Stimulated activated naive CD8-positive, alpha-beta T cell treated with anti-CD3 and anti-CD28 coated beads, Interleukin-15, amount 100 ng/mL, for 72 hours (primary cell): Measurements from ENCODE around the gene GCSH.

Source experiments
- ATAC-seq: fragments of 150-1000 bp; cut with Tn5 transposase; 2 replicates; pipeline ENCODE4 v1.10.0; 2021; ENCODE audit warnings: mild to moderate bottlenecking, moderate library complexity
- DNase-seq, 2 donors: peaks; one replicate each; pipeline ENCODE4 v3.0.0; 2021 to 2022
- H3K27ac Mint-ChIP-seq, 2 donors: one replicate each; pipeline ENCODE4 v1.8.0; 2022; ENCODE audit warnings: mild to moderate bottlenecking in 2 of 2, mixed read lengths in 2 of 2, moderate library complexity in 2 of 2
- H3K27me3 Mint-ChIP-seq: one replicate; pipeline ENCODE4 v1.8.0; 2022; ENCODE audit warnings: mixed read lengths
- H3K4me1 Mint-ChIP-seq: one replicate; pipeline ENCODE4 v1.8.0; 2022; ENCODE audit warnings: mild to moderate bottlenecking, mixed read lengths
- H3K4me3 Mint-ChIP-seq, 2 donors: one replicate each; pipeline ENCODE4 v1.8.0; 2022; ENCODE audit warnings: mild to moderate bottlenecking in 2 of 2, mixed read lengths in 2 of 2, moderate library complexity in 1 of 2
- H3K9me3 Mint-ChIP-seq, 2 donors: one replicate each; pipeline ENCODE4 v1.8.0; 2022; ENCODE audit warnings: mixed read lengths in 2 of 2

Gene GCSH

DNA sequence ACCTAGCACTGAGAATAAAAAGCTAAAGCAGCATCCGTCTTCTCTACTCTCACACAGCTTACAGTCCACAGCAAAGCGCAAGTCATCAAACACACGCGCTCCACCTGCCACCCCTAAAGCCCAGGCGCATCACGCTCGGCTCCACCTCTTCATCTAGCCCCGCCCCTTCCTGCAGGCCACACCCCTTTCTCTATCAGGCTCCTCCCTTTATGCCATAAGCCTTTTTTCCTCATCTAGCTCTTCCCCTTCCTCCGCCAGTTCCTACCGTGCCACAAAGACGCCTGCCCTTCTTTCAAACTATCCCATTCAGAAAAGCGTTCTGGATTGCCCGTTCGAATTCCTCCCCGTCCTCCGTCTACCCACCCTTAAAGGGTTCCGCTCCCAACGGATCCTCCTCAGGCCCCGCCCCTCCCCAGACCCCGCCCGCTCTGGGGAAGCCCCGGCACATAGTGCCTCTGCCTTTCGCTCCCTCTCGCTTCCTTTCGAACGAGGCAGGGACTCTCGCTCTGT, 19.6 kb downstream of the GCSH start:
- no peak overlapping the region for H3K4me3 Mint-ChIP-seq

DNA sequence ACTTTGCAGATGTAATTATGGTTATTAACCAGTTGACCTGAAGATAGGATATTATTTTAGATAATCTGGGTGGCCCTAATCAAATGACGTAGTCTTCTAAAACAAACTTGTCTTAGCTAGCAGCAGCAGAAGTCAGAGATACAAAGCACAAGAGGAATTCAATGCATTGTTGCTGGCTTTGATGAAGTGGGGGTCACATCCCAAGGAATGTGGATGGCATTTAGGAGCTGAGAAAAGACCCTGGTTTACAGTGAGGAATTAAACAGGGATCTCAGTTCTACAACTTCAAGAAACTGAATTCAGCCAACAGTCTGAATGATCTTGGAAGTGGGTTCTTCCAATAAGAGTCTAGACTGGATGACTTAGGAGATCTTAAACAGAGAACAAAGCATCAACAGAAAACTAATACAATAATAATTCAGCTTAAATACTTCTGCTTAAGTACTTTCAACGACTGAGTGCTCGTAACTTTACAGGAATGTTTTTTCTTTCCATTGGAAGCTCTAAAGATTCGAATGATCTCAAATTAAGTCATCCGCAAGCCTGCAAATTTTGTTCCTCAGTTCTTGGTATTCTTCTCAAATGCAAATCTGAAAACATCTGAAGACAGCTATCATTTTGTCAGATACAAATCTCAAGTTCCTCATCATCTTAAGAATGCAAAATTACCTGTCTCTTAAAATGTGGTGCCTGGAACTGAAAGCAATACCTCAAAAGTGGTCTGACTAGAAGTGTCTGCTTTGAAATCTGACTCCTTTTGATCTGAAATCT, 22.4 kb downstream of the GCSH start:
- Mint-ChIP-seq H3K9me3 (no peaks in the 10 kb centered on the region), H3K4me1 (peaks cover 7% of the 10 kb centered on the region), H3K27me3 (no peaks in the 10 kb centered on the region), H3K4me3 (no peak overlapping the region), H3K27ac (no peak overlapping the region)
- DNase-seq (no peak), ATAC-seq (no peak)

More for the DNA sequence above, 19.6 kb downstream of the GCSH start:
- H3K4me1 Mint-ChIP-seq, result peaks cover 5% of the 10 kb centered on the region
- no peak overlapping the region for H3K27ac Mint-ChIP-seq
- no peaks in the 10 kb centered on the region for H3K9me3 Mint-ChIP-seq
- H3K27me3 Mint-ChIP-seq, result no peaks in the 10 kb centered on the region
- ATAC-seq, result peak; percentile 83
- peak; percentile 93 to 94 for DNase-seq

DNA sequence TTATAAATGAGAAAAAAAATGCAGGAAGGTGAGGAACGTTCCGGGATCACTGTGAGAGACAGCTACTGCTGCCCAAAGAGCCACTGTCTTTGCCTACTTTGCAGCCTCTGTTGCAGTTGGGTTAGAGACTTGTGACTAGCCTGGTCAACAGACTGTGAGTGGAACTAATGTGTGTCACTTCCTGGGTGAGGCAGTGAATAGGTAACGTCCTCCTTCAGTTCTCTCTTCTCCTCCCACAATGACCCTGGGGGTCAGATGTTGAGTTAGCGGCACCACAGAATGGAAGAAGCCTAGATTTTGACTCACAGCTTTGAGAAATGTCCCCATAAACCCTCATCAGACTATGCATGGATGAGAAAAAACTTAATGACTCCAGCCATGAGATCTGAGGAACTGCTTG, 24.4 kb downstream of the GCSH start:
- H3K9me3 Mint-ChIP-seq, result no peaks in the 10 kb centered on the region
- DNase-seq (no peak), ATAC-seq (no peak)
- H3K4me1 Mint-ChIP-seq, result peaks cover 13% of the 10 kb centered on the region
- H3K27me3 Mint-ChIP-seq, result no peaks in the 10 kb centered on the region
- peak overlapping the region in 1 of 2 donors; percentile 80 for H3K27ac Mint-ChIP-seq
- no peak overlapping the region for H3K4me3 Mint-ChIP-seq

DNA sequence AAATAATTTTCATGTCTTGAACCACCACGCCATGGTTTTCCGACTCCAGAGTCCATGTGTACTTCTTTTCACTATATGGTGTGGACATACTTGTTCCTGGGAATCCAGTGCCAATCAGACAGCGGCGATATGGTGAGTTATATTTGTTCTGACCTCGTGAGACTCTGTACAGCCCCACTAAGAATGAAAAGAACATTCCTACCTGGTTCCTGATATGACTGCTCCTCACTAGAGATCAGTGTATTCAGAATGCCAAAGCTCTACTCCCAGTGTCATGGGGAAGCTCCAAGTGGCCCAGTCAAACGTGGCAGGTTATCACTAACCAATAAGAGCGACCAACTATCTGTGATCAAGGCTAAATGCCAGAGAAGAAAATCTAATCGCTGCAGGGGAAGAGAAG, 25.2 kb downstream of the GCSH start:
- no peak for DNase-seq
- no peak for ATAC-seq
- H3K27me3 Mint-ChIP-seq, result no peaks in the 10 kb centered on the region
- H3K27ac Mint-ChIP-seq, result no peak overlapping the region
- H3K4me1 Mint-ChIP-seq, result peaks cover 13% of the 10 kb centered on the region
- H3K9me3 Mint-ChIP-seq, result no peaks in the 10 kb centered on the region
- no peak overlapping the region for H3K4me3 Mint-ChIP-seq

DNA sequence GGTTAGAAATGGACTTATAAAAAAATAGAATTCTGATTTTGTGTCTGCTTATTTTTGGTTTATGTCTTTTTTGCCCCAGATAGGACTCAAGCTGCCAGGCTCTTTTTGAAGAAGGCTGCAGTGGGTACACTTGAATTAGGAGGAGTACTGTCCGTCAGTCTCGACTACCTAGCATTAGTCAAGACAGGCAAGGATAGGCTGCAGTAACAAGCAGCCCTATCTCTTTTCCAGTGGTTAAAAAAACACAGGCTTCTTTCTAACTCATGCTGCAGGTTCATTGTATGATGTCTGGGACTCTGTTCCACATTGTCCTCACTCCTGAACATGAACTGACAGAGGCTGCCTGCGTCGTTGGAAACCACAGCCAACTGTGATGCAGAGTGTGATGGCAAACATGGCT, 27.1 kb downstream of the GCSH start:
- ATAC-seq (no peak), DNase-seq (no peak)
- no peaks in the 10 kb centered on the region for H3K27me3 Mint-ChIP-seq
- no peaks in the 10 kb centered on the region for H3K9me3 Mint-ChIP-seq
- H3K4me1 Mint-ChIP-seq, result peaks cover 13% of the 10 kb centered on the region
- H3K4me3 Mint-ChIP-seq, result no peak overlapping the region
- H3K27ac Mint-ChIP-seq, result no peak overlapping the region

DNA sequence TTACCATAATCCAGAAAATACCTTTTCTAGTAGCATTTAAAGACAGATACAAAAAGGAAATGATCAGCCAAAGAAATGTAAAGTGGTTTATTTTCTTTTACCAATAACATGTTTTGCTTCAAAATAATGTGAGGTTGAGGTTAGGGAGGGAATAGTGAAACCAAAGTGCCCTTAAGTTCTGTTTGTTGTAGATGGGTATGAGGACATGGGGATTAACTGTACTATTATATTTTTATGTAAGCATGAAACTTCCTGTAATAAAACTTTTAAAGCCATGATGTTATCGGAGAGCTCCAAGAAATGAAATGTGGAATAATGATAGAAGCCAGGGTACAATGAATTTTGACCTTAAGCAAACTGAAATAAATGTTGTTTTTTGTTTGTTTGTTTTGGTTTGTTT, 29.0 kb downstream of the GCSH start:
- no peaks in the 10 kb centered on the region for H3K27me3 Mint-ChIP-seq
- H3K9me3 Mint-ChIP-seq, result no peaks in the 10 kb centered on the region
- H3K4me1 Mint-ChIP-seq, result peaks cover 13% of the 10 kb centered on the region
- H3K27ac Mint-ChIP-seq, result no peak overlapping the region
- H3K4me3 Mint-ChIP-seq, result no peak overlapping the region
- ATAC-seq (no peak), DNase-seq (no peak)

DNA sequence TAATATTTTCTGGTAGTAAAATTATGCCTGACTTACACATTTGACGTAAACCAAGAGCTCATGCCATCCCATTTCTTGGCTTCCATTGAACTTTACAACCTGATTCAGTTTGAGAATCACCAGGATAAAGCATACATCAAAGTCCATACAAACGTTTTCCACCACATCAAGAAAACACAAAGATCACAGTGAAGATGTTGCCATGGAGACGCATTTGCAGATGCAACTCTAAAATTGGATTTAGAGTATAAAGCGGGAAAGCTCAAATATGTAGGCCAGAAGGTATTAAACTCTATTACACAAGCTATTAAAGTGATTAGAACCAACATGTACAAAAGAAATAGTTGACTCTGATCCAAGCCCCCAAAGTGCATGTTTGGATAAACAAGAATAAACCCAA, 29.5 kb downstream of the GCSH start:
- no peaks in the 10 kb centered on the region for H3K9me3 Mint-ChIP-seq
- ATAC-seq, result no peak
- H3K27ac Mint-ChIP-seq, result peak overlapping the region in 1 of 2 donors; percentile 5
- no peak for DNase-seq
- no peak overlapping the region for H3K4me3 Mint-ChIP-seq
- H3K27me3 Mint-ChIP-seq, result no peaks in the 10 kb centered on the region
- peaks cover 9% of the 10 kb centered on the region for H3K4me1 Mint-ChIP-seq

DNA sequence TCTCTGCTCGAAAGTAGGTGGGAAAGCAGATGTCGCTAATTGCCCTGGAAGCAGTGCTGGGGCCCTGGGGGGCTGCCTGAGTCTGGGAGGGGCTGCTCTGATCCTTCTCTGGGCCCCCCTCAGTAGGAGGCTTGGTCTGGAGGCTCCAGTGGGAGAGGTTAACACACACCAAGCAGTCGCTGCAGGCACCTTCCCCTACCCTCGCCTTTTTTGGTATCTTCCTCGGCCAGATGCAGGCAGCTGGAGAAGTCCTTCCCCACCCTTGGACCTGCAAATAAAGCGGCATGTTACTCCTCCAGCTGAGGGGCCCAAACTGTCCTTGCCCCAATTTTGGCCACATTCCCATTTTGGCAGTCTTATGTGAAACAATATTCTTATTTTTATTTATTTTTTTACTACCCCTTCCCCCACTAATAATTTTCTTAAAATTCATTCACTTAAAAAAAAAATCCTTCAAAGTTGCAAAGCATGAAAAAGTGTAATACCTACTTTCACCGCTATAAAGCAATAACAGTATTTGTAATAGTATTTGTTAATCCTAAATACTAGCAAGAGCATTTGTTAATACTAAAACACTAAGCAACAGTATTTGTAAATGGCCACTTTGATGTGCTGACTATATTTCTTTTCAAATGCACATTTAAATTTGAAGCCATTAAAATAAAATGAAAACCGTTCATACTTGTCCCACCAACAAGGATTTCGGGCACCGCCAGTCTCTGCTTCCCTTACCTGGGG, 34.2 kb downstream of the GCSH start:
- Mint-ChIP-seq H3K4me3 (no peak overlapping the region), H3K9me3 (no peaks in the 10 kb centered on the region), H3K27ac (no peak overlapping the region)

DNA sequence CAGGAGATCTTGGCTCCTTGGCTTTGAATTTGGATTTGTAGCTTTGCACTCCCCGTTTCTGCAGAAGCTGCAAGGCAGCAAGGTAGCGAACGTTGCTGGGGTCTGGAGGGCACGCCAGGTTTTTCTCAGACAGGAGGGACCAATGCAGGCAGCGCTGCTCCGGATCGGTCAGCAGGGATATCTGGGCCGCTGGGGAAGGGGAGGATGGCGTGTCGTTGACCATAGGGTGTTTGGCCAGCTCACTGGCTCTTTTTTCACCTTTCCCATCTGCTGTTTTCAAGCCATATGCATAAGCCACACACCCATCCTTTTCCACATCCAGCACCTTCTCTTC, 34.9 kb downstream of the GCSH start:
- Mint-ChIP-seq H3K27me3 (no peaks in the 10 kb centered on the region), H3K9me3 (no peaks in the 10 kb centered on the region), H3K4me3 (no peak overlapping the region), H3K4me1 (no peaks in the 10 kb centered on the region), H3K27ac (no peak overlapping the region)
- ATAC-seq, result no peak
- no peak for DNase-seq

More for the DNA sequence above, 34.2 kb downstream of the GCSH start:
- DNase-seq (no peak), ATAC-seq (no peak)
- H3K4me1 Mint-ChIP-seq, result peaks cover 3% of the 10 kb centered on the region
- no peaks in the 10 kb centered on the region for H3K27me3 Mint-ChIP-seq

DNA sequence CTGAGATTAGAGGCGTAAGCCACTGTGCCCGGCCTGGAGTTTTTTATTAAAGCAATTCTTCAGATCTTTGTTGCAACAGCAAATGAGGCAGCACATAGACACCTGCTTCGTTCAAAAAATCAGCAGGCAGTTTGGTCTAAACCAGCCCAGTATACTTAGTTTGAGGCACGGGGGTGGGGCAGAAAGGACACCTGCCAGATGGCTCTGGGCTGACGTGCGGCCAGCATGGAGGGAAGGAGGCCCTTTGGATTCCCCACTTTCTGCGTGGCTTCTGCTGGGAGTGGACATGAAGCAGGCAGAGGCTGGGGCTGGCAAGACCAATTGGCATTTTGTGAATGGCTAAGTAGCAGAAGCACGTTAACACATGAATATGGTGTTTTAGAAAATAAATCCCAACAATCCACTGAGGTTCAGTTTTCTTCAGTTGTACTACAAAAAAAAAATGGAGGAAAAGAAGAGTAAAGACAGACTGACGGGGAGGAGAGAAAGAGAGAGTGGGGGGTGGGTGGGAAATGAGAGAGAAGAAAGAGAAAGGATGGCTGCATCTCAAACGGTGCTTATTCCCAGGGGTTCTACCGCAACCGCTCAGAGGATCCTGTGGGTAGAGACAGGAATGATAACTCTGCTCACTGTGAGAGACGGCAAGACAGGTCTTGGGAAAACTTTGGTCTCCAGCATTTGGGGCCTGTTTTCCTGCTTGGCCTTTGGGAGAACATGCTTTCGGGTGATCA, 35.5 kb downstream of the GCSH start:
- no peaks in the 10 kb centered on the region for H3K9me3 Mint-ChIP-seq
- DNase-seq (no peak), ATAC-seq (no peak)
- H3K4me1 Mint-ChIP-seq, result no peaks in the 10 kb centered on the region
- H3K4me3 Mint-ChIP-seq, result no peak overlapping the region
- H3K27ac Mint-ChIP-seq, result no peak overlapping the region
- no peaks in the 10 kb centered on the region for H3K27me3 Mint-ChIP-seq

DNA sequence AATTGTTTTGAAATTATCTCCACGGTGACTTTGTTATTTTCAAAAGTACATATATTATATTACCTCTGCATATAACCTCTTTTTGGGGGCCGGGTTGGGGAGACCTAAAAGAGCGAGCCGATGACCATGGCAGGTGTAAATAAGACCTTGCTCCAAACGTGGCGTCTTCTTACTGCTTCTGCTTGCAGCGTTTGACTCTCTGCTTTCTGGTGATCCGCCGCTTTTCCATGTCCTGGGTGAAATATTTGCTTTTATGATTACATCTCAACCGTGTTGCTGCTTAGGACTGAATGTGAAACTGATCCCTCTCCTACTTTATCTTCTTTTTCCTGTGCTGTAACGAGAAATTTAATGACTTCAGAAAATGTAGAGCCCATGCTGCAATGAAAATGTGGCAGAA, 42.4 kb downstream of the GCSH start:
- Mint-ChIP-seq H3K27me3 (no peaks in the 10 kb centered on the region), H3K27ac (no peak overlapping the region), H3K9me3 (peaks cover 13 to 17% of the 10 kb centered on the region in 2 donors), H3K4me3 (no peak overlapping the region), H3K4me1 (no peaks in the 10 kb centered on the region)
- ATAC-seq (no peak), DNase-seq (no peak)

DNA sequence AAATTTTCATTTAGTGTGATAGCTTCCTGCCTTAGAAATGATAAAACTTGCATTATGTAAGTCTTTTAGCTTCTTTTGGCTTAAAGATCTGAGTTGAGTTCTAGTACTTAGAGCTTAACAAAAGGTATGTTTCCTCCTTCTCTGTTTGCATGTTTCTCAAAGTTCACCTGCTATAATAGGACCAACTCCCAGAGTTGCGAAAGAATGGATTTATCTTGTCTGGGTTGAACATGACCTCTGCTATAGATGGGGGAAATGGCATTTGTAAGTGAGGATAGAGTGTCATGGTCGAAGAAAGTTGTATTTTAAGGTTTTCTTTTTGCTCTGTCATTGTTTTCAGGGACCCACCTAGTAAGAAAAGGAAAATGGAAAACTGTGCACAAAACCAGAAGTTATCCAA, 53.4 kb downstream of the GCSH start:
- peaks cover 17% of the 10 kb centered on the region for H3K4me1 Mint-ChIP-seq
- H3K4me3 Mint-ChIP-seq, result no peak overlapping the region
- DNase-seq (no peak), ATAC-seq (no peak)
- no peaks in the 10 kb centered on the region for H3K27me3 Mint-ChIP-seq
- H3K27ac Mint-ChIP-seq, result no peak overlapping the region
- H3K9me3 Mint-ChIP-seq, result peaks cover 0 to under 1% of the 10 kb centered on the region in 2 donors

DNA sequence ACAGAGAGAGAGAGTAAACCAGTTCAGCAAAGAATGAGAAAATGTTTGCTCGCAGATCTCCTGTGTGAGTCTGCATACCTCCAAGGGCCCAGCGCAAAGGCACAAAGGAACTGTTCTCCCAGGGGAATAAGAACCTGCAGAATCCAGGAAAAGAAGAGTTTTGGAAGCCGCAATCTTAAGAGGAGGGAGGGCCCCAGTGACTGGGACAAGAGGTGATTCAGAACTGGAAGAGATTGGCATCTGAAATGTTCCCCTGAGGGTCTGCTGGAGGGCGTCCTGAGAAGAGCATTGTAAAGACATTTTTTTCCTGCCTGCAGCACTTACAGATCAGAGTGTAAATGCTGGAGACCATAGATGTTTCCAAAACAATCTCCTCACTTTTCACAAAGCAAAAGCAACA, 54.5 kb downstream of the GCSH start:
- H3K4me1 Mint-ChIP-seq, result peaks cover 28% of the 10 kb centered on the region
- no peaks in the 10 kb centered on the region for H3K9me3 Mint-ChIP-seq
- H3K27ac Mint-ChIP-seq, result peak overlapping the region in 1 of 2 donors; percentile 59
- H3K27me3 Mint-ChIP-seq, result no peaks in the 10 kb centered on the region
- no peak overlapping the region for H3K4me3 Mint-ChIP-seq
- ATAC-seq, result no peak
- DNase-seq, result no peak

DNA sequence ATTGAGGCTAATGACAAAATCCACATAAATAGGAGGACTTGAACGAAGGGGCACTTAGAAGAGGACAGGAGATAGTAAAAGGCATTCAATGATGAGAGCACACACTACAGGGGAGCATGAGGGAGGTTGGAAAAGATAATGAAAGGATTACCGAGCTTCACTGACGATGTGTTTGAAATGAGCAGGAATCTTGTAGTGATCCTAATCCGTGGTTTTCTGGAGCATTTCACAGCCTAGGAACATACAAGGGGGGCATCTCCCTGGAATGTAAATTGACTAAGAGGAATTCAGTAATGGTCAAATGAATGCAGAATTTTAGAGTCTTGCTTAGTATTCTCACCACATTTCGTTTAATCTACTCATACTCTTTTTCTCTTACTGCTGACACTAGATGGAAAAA, 55.4 kb downstream of the GCSH start:
- H3K4me1 Mint-ChIP-seq, result peaks cover 29% of the 10 kb centered on the region
- no peaks in the 10 kb centered on the region for H3K27me3 Mint-ChIP-seq
- ATAC-seq (no peak), DNase-seq (no peak)
- no peak overlapping the region for H3K4me3 Mint-ChIP-seq
- H3K27ac Mint-ChIP-seq, result no peak overlapping the region
- H3K9me3 Mint-ChIP-seq, result no peaks in the 10 kb centered on the region

DNA sequence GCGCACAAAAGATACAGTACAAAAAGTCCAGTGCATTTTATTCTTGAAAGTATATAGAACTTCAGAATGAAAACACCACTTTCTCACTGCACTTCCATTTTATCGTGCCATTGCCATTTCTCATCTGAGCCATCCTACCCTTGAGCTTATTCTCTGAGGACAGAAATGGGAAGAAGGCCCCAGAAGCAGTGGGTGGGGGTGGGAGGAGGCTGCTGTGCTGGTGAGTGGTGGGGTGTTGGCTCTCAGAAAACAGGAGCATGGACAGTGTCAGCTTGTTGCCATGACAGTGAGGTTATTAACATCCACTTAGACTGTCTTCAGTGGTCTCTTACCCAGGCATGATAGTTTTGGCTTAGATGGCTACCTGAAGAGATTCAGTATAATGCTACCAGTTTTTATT, 56.1 kb downstream of the GCSH start:
- Mint-ChIP-seq H3K27me3 (no peaks in the 10 kb centered on the region), H3K4me3 (no peak overlapping the region), H3K9me3 (no peaks in the 10 kb centered on the region), H3K4me1 (peaks cover 29% of the 10 kb centered on the region), H3K27ac (no peak overlapping the region)
- ATAC-seq (no peak), DNase-seq (no peak)
